ENCODE results near the gene EVI2B.

Gene EVI2B

DNA sequence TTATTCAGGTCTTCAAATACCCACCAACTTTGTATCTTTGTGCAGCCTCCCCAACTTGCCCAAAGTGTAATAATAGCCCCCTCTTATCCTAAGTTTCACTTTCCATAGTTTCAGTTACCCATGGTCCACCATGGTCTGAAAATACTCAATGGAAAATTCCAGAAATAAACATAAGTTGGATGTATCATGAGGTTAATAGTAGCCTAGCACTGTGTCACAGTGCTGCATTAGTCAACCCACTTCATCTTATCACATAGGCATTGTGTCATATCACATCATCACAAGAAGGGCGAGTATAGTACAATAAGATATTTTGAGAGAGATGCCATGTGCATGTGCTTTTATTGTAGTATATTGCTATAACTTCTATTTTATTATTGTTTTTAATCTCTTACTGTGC lies 38.7 kb downstream of the EVI2B start:
- H3K27ac ChIP-seq (replicated peaks), result peak overlapping the region; percentile 67
- no peaks in the 10 kb centered on the region for H3K27me3 ChIP-seq (ENCODE audit: insufficient read depth, poor library complexity, severe bottlenecking)
- TF ChIP-seq GABPA (IDR thresholded peaks at IDR 0.05; ENCODE audit: low read depth) (no peak), SPI1 (IDR thresholded peaks at IDR 0.05; ENCODE audit: borderline replicate concordance, low read depth) (no peak), POLR2AphosphoS5 (IDR thresholded peaks at IDR 0.05; ENCODE audit: low read depth) (no peak)
- TF ChIP-seq, protein P1, sequence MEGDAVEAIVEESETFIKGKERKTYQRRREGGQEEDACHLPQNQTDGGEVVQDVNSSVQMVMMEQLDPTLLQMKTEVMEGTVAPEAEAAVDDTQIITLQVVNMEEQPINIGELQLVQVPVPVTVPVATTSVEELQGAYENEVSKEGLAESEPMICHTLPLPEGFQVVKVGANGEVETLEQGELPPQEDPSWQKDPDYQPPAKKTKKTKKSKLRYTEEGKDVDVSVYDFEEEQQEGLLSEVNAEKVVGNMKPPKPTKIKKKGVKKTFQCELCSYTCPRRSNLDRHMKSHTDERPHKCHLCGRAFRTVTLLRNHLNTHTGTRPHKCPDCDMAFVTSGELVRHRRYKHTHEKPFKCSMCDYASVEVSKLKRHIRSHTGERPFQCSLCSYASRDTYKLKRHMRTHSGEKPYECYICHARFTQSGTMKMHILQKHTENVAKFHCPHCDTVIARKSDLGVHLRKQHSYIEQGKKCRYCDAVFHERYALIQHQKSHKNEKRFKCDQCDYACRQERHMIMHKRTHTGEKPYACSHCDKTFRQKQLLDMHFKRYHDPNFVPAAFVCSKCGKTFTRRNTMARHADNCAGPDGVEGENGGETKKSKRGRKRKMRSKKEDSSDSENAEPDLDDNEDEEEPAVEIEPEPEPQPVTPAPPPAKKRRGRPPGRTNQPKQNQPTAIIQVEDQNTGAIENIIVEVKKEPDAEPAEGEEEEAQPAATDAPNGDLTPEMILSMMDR (IDR thresholded peaks at IDR 0.05; ENCODE audit: insufficient read depth, low read length), result no peak
- TF ChIP-seq, protein P2, sequence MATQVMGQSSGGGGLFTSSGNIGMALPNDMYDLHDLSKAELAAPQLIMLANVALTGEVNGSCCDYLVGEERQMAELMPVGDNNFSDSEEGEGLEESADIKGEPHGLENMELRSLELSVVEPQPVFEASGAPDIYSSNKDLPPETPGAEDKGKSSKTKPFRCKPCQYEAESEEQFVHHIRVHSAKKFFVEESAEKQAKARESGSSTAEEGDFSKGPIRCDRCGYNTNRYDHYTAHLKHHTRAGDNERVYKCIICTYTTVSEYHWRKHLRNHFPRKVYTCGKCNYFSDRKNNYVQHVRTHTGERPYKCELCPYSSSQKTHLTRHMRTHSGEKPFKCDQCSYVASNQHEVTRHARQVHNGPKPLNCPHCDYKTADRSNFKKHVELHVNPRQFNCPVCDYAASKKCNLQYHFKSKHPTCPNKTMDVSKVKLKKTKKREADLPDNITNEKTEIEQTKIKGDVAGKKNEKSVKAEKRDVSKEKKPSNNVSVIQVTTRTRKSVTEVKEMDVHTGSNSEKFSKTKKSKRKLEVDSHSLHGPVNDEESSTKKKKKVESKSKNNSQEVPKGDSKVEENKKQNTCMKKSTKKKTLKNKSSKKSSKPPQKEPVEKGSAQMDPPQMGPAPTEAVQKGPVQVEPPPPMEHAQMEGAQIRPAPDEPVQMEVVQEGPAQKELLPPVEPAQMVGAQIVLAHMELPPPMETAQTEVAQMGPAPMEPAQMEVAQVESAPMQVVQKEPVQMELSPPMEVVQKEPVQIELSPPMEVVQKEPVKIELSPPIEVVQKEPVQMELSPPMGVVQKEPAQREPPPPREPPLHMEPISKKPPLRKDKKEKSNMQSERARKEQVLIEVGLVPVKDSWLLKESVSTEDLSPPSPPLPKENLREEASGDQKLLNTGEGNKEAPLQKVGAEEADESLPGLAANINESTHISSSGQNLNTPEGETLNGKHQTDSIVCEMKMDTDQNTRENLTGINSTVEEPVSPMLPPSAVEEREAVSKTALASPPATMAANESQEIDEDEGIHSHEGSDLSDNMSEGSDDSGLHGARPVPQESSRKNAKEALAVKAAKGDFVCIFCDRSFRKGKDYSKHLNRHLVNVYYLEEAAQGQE (IDR thresholded peaks at IDR 0.05; ENCODE audit: insufficient replicate concordance, low read depth), result no peak

DNA sequence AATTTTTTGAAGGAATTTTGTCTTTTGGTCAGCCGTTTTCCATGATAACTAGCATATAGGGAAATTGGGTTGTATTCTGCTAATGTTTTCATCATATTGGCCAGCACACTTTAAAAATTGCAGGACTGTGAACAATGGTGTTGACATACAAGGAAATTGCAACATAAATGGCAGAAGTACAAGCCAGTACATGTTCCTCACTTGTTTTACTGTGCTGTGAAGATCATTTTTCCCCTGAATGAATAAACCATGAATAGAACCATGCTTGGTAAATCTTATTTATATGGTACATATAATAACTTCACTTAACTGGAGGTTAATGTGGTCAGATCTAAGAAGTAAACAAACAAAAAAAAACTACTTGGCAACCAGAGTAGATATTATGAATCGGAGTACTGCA lies 39.6 kb downstream of the EVI2B start:
- no peak overlapping the region for H3K4me3 ChIP-seq (replicated peaks; ENCODE audit: insufficient read depth, low read length)
- peak; percentile 58 to 68 for DNase-seq (ENCODE audit: low read depth in 1 of 2, low spot score in 1 of 2)

More for the DNA sequence above, 38.7 kb downstream of the EVI2B start:
- DNase-seq (ENCODE audit: low read depth in 1 of 2, low spot score in 1 of 2), result no peak
- no peak overlapping the region for H3K4me3 ChIP-seq (replicated peaks; ENCODE audit: insufficient read depth, low read length)

DNA sequence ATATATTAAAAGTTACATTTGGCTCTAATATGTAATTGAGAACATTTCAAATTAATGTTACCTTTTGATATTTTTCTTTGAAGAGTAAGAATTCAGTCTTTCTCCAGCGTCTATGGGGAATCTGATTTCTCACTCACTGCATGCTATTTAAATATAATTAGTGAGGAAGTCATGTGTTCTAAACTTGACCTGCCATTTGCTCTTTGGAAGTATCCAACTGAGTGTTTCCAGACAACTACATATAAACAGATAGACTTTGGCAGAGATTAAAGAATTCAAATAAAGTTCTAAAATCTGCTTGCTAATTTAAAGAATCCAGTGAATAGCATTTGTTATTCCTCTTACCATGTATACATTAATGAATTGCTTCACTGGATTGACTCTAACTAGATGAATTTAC lies 40.3 kb downstream of the EVI2B start:
- Histone ChIP-seq H3K27me3 (ENCODE audit: insufficient read depth, poor library complexity, severe bottlenecking) (no peaks in the 10 kb centered on the region), H3K4me3 (replicated peaks; ENCODE audit: insufficient read depth, low read length) (no peak overlapping the region), H3K27ac (replicated peaks) (peak overlapping the region; percentile 67)
- no peak for DNase-seq (ENCODE audit: low read depth in 1 of 2, low spot score in 1 of 2)
- no peak for TF ChIP-seq GABPA (IDR thresholded peaks at IDR 0.05; ENCODE audit: low read depth)
- TF ChIP-seq, protein P1 (IDR thresholded peaks at IDR 0.05; ENCODE audit: insufficient read depth, low read length), result no peak
- TF ChIP-seq SPI1 (IDR thresholded peaks at IDR 0.05; ENCODE audit: borderline replicate concordance, low read depth), result no peak
- TF ChIP-seq, protein P2 (IDR thresholded peaks at IDR 0.05; ENCODE audit: insufficient replicate concordance, low read depth), result no peak
- no peak for TF ChIP-seq POLR2AphosphoS5 (IDR thresholded peaks at IDR 0.05; ENCODE audit: low read depth)

More for the DNA sequence above, 39.6 kb downstream of the EVI2B start:
- Histone ChIP-seq H3K27ac (replicated peaks) (peak overlapping the region; percentile 67), H3K27me3 (ENCODE audit: insufficient read depth, poor library complexity, severe bottlenecking) (no peaks in the 10 kb centered on the region)
- TF ChIP-seq, protein P2 (IDR thresholded peaks at IDR 0.05; ENCODE audit: insufficient replicate concordance, low read depth), result peak; percentile 27
- TF ChIP-seq POLR2AphosphoS5 (IDR thresholded peaks at IDR 0.05; ENCODE audit: low read depth) (peak; percentile 35; the same call in 1 of the 2 replicates), SPI1 (IDR thresholded peaks at IDR 0.05; ENCODE audit: borderline replicate concordance, low read depth) (no peak; the same call in 1 of the 2 replicates)

All from HL-60 (cell line).